PC-9 (cell line): Measurements from ENCODE around the gene SNU13. TPM values are rescaled to one million over a fixed set of nuclear protein-coding genes. Genes with fewer than 3 reads are reported as not detected.
"Not testable (repeated sequence)": the region's sequence is repeated elsewhere in the genome, so short reads cannot be mapped to it uniquely, and the experiment has no call there.

Experiments
- BruUV-seq: library from RNA; stranded (reverse); fragments of 400-500 nt; replicated peaks from 2 replicates; lab custom pipeline; 2021; lab: Mats Ljungman, UMichigan
- CTCF ChIA-PET: fragments of 300-600 bp; sonication (Branson Sonifier 250); formaldehyde crosslinking; loops from one replicate; lab custom pipeline; 2022; ENCODE audit warnings: antibody characterized with exemption; lab: Charles Lee
- POLR2A ChIA-PET: fragments of 300-600 bp; sonication (Branson Sonifier 250); formaldehyde crosslinking; loops from one replicate; lab custom pipeline; 2022; ENCODE audit warnings: antibody characterized with exemption; ENCODE audit not compliant: unreplicated experiment; lab: Charles Lee
- DNase-seq, 2 experiments: peaks; one replicate each; pipeline versions ENCODE4 v3.0.0 to v3.0.0-alpha.2; 2015 to 2022; ENCODE audit warnings: mixed read lengths in 1 of 2
- H2AFZ ChIP-seq: fragments of 200-600 bp; sonication (generic); 2 replicates; pipeline ENCODE4 v1.8.1; 2017; ENCODE audit warnings: antibody characterized with exemption
- H3F3A ChIP-seq: fragments of 200-600 bp; sonication (generic); 2 replicates; pipeline ENCODE4 v1.8.1; 2017; ENCODE audit warnings: antibody characterized with exemption, mild to moderate bottlenecking, low read depth; ENCODE audit not compliant: insufficient read depth
- H3K27ac ChIP-seq: fragments of 200-600 bp; sonication (generic); 2 replicates; pipeline ENCODE4 v1.6.1; 2016; ENCODE audit warnings: mixed run types
- H3K27me3 ChIP-seq: fragments of 200-600 bp; sonication (generic); 2 replicates; pipeline ENCODE4 v1.6.1; 2016; ENCODE audit warnings: low read depth, mixed run types; ENCODE audit not compliant: insufficient read depth
- H3K36me3 ChIP-seq: fragments of 200-600 bp; sonication (generic); 2 replicates; pipeline ENCODE4 v1.6.1; 2016; ENCODE audit warnings: low read depth, mixed run types
- H3K4me1 ChIP-seq: fragments of 200-600 bp; sonication (generic); replicated peaks from 2 replicates; pipeline ENCODE4 v1.6.1; 2016; ENCODE audit warnings: mixed run types; ENCODE audit not compliant: insufficient read depth
- H3K4me2 ChIP-seq: fragments of 200-600 bp; sonication (generic); 2 replicates; pipeline ENCODE4 v1.6.1; 2017; ENCODE audit warnings: mixed run types
- H3K4me3 ChIP-seq: fragments of 200-600 bp; sonication (generic); 2 replicates; pipeline ENCODE4 v1.6.1; 2016; ENCODE audit warnings: mixed run types
- H3K79me2 ChIP-seq: fragments of 200-600 bp; sonication (generic); 2 replicates; pipeline ENCODE4 v1.6.1; 2017; ENCODE audit warnings: low read depth, mixed run types
- H3K9me2 ChIP-seq: fragments of 200-600 bp; sonication (generic); 2 replicates; pipeline ENCODE4 v1.8.1; 2017; ENCODE audit warnings: mild to moderate bottlenecking; ENCODE audit not compliant: insufficient read depth
- H3K9me3 ChIP-seq: fragments of 200-600 bp; sonication (generic); 2 replicates; pipeline ENCODE4 v1.8.1; 2016; ENCODE audit warnings: low read depth; ENCODE audit not compliant: insufficient read depth
- H4K20me1 ChIP-seq: fragments of 200-600 bp; sonication (generic); 2 replicates; pipeline ENCODE4 v1.8.1; 2017; ENCODE audit not compliant: insufficient read depth
- CTCF ChIP-seq: fragments of 200-600 bp; sonication (generic); conservative IDR thresholded peaks from 2 replicates; pipeline ENCODE4 v1.6.1; 2017; ENCODE audit warnings: mixed run types, antibody characterized with exemption, mild to moderate bottlenecking, moderate library complexity
- EZH2 ChIP-seq: fragments of 200-600 bp; sonication (generic); IDR thresholded peaks from 2 replicates; pipeline ENCODE4 v1.8.0; 2017; ENCODE audit warnings: antibody characterized with exemption, low read depth
- intact Hi-C: fragments of 100-400 bp; cut with micrococcal nuclease; formaldehyde crosslinking; loops from one replicate; pipeline ENCODE4 v1.10.0; 2022; ENCODE audit not compliant: unreplicated experiment
- total RNA-seq: library from RNA; stranded (reverse); gene quantifications from 2 replicates; pipeline ENCODE4 v1.2.3, GENCODE V29; 2021

The SNU13 gene
- total RNA-seq, 1 experiment from 2014 or later = 229 TPM

GRCh38 chr22:41636467-41636866 is 52.2 kb downstream of the SNU13 start:
- TF ChIP-seq EZH2 (no peak), CTCF (no peak)
- no peak for DNase-seq
- no TSS peak for BruUV-seq

GRCh38 chr22:41634610-41635009 is 54.1 kb downstream of the SNU13 start:
- POLR2A ChIA-PET = interaction anchor here (0.7 kb wide), 1 partner anchor 76 kb away, joined by 3 read pairs; no protein-coding TSS in a partner anchor
- H3K4me2 ChIP-seq, H3K9me3 ChIP-seq, CTCF ChIA-PET, H3K27ac ChIP-seq, BruUV-seq, H3K9me2 ChIP-seq, H3K4me3 ChIP-seq, intact Hi-C loops, DNase-seq, H2AFZ ChIP-seq, H3K27me3 ChIP-seq, H3K4me1 ChIP-seq: not testable (repeated sequence)
- H3F3A ChIP-seq = peaks cover 53% of the 10 kb centered on the region; the same call in 1 of the 2 replicates
- H3K36me3 ChIP-seq = peaks cover 57% of the 10 kb centered on the region
- H4K20me1 ChIP-seq = peaks cover 68% of the 10 kb centered on the region
- peaks cover 43% of the 10 kb centered on the region for H3K79me2 ChIP-seq

More at GRCh38 chr22:41636467-41636866, 52.2 kb downstream of the SNU13 start:
- H3K27me3 ChIP-seq = no peaks in the 10 kb centered on the region
- peaks cover 46% of the 10 kb centered on the region for H3K79me2 ChIP-seq
- no peak overlapping the region for H3K27ac ChIP-seq
- no peaks in the 10 kb centered on the region for H3K9me2 ChIP-seq
- ChIA-PET POLR2A (interaction anchor here (0.6 kb wide), 1 partner anchor 185 kb away, joined by 3 read pairs; no protein-coding TSS in a partner anchor), CTCF (no interaction called here)
- H2AFZ ChIP-seq = no peak overlapping the region
- H3K4me2 ChIP-seq = no peak overlapping the region
- H3K9me3 ChIP-seq = no peaks in the 10 kb centered on the region
- no peak overlapping the region for H3K4me3 ChIP-seq
- intact Hi-C loops = no loop called here
- peaks cover 61% of the 10 kb centered on the region for H3K36me3 ChIP-seq
- peaks cover 64% of the 10 kb centered on the region for H4K20me1 ChIP-seq
- peaks cover 63% of the 10 kb centered on the region; the same call in 1 of the 2 replicates for H3F3A ChIP-seq
- no peaks in the 10 kb centered on the region for H3K4me1 ChIP-seq

- H3K4me2 ChIP-seq, H2AFZ ChIP-seq, BruUV-seq, POLR2A ChIA-PET, H3K27ac ChIP-seq, H3K4me3 ChIP-seq, H3K4me1 ChIP-seq, H3K9me2 ChIP-seq, CTCF ChIA-PET, DNase-seq, H3K27me3 ChIP-seq, intact Hi-C loops, H3K9me3 ChIP-seq: not testable (repeated sequence)
- H3F3A ChIP-seq = peaks cover 45% of the 10 kb centered on the region; the same call in 1 of the 2 replicates
- peaks cover 64% of the 10 kb centered on the region for H3K79me2 ChIP-seq
- peaks cover 75% of the 10 kb centered on the region for H4K20me1 ChIP-seq
- peaks cover 60% of the 10 kb centered on the region for H3K36me3 ChIP-seq
Observed at GRCh38 chr22:41631615-41632014, 57.1 kb downstream of the SNU13 start.

GRCh38 chr22:41631115-41631514 is 57.6 kb downstream of the SNU13 start:
- H3K4me2 ChIP-seq, H2AFZ ChIP-seq, H3K27me3 ChIP-seq, H3K9me3 ChIP-seq, CTCF ChIA-PET, H3K4me3 ChIP-seq, H3K4me1 ChIP-seq, H3K9me2 ChIP-seq, intact Hi-C loops, DNase-seq, H3K27ac ChIP-seq, BruUV-seq, POLR2A ChIA-PET: not testable (repeated sequence)
- Histone ChIP-seq H4K20me1 (peaks cover 73% of the 10 kb centered on the region), H3F3A (peaks cover 40% of the 10 kb centered on the region; the same call in 1 of the 2 replicates), H3K79me2 (peaks cover 68% of the 10 kb centered on the region), H3K36me3 (peaks cover 58% of the 10 kb centered on the region)
